Activated CD8-positive, alpha-beta T cell treated with anti-CD3 and anti-CD28 coated beads for 36 hours (primary cell): ENCODE measurements around the gene TPSD1. TPM values are rescaled to one million over a fixed set of nuclear protein-coding genes. Genes with fewer than 3 reads are reported as not detected.

Experiments used
- ATAC-seq: fragments of 200-7000 bp; cut with Tn5 transposase; one replicate; pipeline ENCODE4 v1.10.0; 2021; ENCODE audit warnings: mild to moderate bottlenecking, moderate library complexity
- CTCF ChIA-PET: fragments of 350-600 bp; sonication (Branson Sonifier 250); formaldehyde crosslinking; loops from one replicate; lab custom pipeline; 2021; ENCODE audit warnings: antibody characterized with exemption; lab: Charles Lee
- POLR2A ChIA-PET: fragments of 350-600 bp; sonication (Branson Sonifier 250); formaldehyde crosslinking; loops from one replicate; lab custom pipeline; 2021; ENCODE audit warnings: antibody characterized with exemption; lab: Charles Lee
- DNase-seq: peaks from one replicate; pipeline ENCODE4 v3.0.0-alpha.2; 2020
- H3K27ac Mint-ChIP-seq: one replicate; pipeline ENCODE4 v1.8.0; 2021; ENCODE audit warnings: mild to moderate bottlenecking, mixed read lengths
- H3K27me3 Mint-ChIP-seq: one replicate; pipeline ENCODE4 v1.8.0; 2021; ENCODE audit warnings: mixed read lengths
- H3K36me3 Mint-ChIP-seq: one replicate; pipeline ENCODE4 v1.8.0; 2021; ENCODE audit warnings: low read depth, mixed read lengths
- H3K4me1 Mint-ChIP-seq: one replicate; pipeline ENCODE4 v1.8.0; 2021; ENCODE audit warnings: low read depth, mixed read lengths
- H3K4me3 Mint-ChIP-seq: one replicate; pipeline ENCODE4 v1.8.0; 2021; ENCODE audit warnings: mild to moderate bottlenecking, moderate library complexity, mixed read lengths
- H3K9me3 Mint-ChIP-seq: one replicate; pipeline ENCODE4 v1.8.0; 2021; ENCODE audit warnings: mixed read lengths
- intact Hi-C: fragments of 100-400 bp; cut with micrococcal nuclease; formaldehyde crosslinking; loops from one replicate; pipeline ENCODE4 v1.10.0; 2022
- total RNA-seq, 2 experiments: library from RNA; stranded (reverse); gene quantifications; one replicate each; pipeline ENCODE4 v1.2.3, GENCODE V29; 2021
- TF ChIP-seq, protein P1 (sequence below): fragments of 200-600 bp; IDR thresholded peaks from one replicate; pipeline ENCODE4 v1.8.0; 2022; ENCODE audit warnings: antibody characterized with exemption, mild to moderate bottlenecking

The TPSD1 gene
- total RNA-seq, 2 experiments from 2014 or later, result not detected

DNA sequence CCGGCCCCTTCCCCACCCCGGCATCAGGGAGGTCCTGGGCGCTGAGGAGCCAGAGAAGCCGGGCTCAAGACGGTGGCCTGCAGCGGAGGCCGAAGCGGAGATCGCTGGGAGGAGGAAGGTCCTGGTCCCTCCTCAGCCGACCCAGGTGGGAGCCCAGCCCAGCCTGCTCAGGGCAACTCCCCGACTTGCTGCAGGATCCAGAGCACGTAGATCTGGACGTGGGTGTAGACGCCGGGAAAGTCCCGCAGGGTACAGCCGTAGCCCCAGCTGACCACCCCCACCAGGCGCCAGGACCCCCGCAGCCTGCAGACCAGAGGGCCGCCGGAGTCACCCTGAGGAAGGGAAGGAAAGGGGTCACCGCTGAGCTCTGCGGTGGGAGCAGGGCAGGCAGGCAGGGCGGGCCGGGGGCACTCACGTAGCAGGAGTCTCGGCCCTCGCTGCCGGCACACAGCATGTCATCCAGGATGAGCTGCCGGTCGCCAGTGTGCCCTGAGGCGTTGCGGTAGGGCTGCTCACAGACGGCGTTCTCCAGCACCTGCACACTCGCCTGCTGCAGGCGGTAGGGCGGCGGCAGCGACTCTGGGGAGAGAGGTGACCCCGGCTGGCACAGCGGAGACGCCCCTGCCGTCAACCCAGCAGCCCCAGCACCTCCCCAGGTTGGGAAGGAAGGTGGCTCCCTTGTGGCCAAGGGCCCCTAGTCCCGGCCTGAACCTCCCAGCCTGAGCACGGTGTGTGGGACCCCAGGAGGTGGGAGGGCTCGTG, 5.4 kb downstream of the TPSD1 start:
- POLR2A ChIA-PET, result interaction anchor here (1.0 kb wide), 1 partner anchor 8 kb away, joined by 3 read pairs; no protein-coding TSS in a partner anchor
- Mint-ChIP-seq H3K4me3 (peak overlapping the region; percentile 12), H3K27me3 (peaks cover 21% of the 10 kb centered on the region), H3K4me1 (peaks cover 3% of the 10 kb centered on the region), H3K27ac (no peak overlapping the region), H3K36me3 (no peaks in the 10 kb centered on the region), H3K9me3 (peaks cover 4% of the 10 kb centered on the region)
- TF ChIP-seq, protein P1, sequence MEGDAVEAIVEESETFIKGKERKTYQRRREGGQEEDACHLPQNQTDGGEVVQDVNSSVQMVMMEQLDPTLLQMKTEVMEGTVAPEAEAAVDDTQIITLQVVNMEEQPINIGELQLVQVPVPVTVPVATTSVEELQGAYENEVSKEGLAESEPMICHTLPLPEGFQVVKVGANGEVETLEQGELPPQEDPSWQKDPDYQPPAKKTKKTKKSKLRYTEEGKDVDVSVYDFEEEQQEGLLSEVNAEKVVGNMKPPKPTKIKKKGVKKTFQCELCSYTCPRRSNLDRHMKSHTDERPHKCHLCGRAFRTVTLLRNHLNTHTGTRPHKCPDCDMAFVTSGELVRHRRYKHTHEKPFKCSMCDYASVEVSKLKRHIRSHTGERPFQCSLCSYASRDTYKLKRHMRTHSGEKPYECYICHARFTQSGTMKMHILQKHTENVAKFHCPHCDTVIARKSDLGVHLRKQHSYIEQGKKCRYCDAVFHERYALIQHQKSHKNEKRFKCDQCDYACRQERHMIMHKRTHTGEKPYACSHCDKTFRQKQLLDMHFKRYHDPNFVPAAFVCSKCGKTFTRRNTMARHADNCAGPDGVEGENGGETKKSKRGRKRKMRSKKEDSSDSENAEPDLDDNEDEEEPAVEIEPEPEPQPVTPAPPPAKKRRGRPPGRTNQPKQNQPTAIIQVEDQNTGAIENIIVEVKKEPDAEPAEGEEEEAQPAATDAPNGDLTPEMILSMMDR, result no peak
- DNase-seq (peak; percentile 32), ATAC-seq (peak; percentile 57)
- CTCF ChIA-PET, result no interaction called here
- intact Hi-C loops, result no loop called here

DNA sequence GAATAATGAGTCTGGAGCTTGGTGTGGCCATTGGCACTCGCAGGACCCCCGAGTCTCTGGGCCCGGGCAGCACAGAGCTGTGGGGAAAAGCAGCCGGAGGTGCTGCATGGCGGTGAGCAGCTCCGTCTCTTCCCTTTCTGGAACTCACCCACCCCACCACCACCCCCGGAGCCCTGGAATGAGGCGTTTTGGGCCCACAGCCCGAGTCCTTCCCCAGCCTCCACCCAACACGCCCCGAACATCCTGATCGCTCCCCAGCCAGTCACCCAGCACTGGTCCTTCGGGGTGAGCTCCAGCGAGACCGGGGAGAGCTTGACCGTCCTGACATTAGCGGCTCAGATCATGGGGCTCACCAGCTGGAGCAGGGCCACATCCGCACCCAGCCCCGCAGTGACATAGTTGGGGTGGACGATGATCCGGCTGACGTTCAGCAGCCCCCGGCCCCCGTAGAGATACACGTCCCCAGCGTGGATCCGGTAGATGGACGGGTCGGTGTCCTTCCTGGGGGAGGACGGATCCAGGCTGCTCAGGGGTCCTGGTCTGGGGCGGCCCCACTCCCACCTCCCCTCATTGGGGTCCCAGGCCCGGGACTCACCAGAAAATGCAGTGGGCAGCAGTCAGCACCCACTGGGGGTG, 6.5 kb downstream of the TPSD1 start:
- ATAC-seq, result no peak
- TF ChIP-seq, protein P1, result no peak
- ChIA-PET POLR2A (no interaction called here), CTCF (no interaction called here)
- no peak overlapping the region for H3K4me3 Mint-ChIP-seq
- no peak overlapping the region for H3K27ac Mint-ChIP-seq
- intact Hi-C loops, result no loop called here
- peaks cover 4% of the 10 kb centered on the region for H3K9me3 Mint-ChIP-seq
- H3K4me1 Mint-ChIP-seq, result peaks cover 3% of the 10 kb centered on the region
- DNase-seq, result no peak
- H3K36me3 Mint-ChIP-seq, result no peaks in the 10 kb centered on the region
- H3K27me3 Mint-ChIP-seq, result peaks cover 21% of the 10 kb centered on the region

- Mint-ChIP-seq H3K36me3 (no peaks in the 10 kb centered on the region), H3K27ac (no peak overlapping the region), H3K4me1 (peaks cover 3% of the 10 kb centered on the region), H3K4me3 (no peak overlapping the region), H3K27me3 (peaks cover 21% of the 10 kb centered on the region), H3K9me3 (peaks cover 4% of the 10 kb centered on the region)
- intact Hi-C loops, result no loop called here
- ATAC-seq (no peak), DNase-seq (no peak)
- CTCF ChIA-PET, result no interaction called here
- POLR2A ChIA-PET, result no interaction called here
- TF ChIP-seq, protein P1, result no peak
Observed at GRCh38 chr16:1262846-1263221, 7.0 kb downstream of the TPSD1 start.

- Mint-ChIP-seq H3K27me3 (peaks cover 21% of the 10 kb centered on the region), H3K36me3 (no peaks in the 10 kb centered on the region), H3K27ac (no peak overlapping the region), H3K9me3 (peaks cover 4% of the 10 kb centered on the region), H3K4me3 (no peak overlapping the region), H3K4me1 (peaks cover 3% of the 10 kb centered on the region)
- DNase-seq (no peak), ATAC-seq (no peak)
- ChIA-PET POLR2A (no interaction called here), CTCF (no interaction called here)
- TF ChIP-seq, protein P1, result no peak
- intact Hi-C loops, result no loop called here
Observed at GRCh38 chr16:1263591-1264344, 7.9 kb downstream of the TPSD1 start.
